NT2/D1 (cell line): ENCODE results near the gene HS6ST1.

ENCODE experiments used
- SUZ12 ChIP-seq: IDR thresholded peaks from 2 replicates; pipeline ENCODE4 v1.6.1; 2011; ENCODE audit not compliant: insufficient read length, insufficient read depth; ENCODE audit errors: extremely low read depth
- ZNF274 ChIP-seq: IDR thresholded peaks from 2 replicates; pipeline ENCODE4 v1.6.1; 2011; ENCODE audit warnings: mild to moderate bottlenecking, low read depth, low read length

- TF ChIP-seq ZNF274: no peak
- TF ChIP-seq SUZ12: no peak
Observed at GRCh38 chr2:128362176-128362888, 43.7 kb upstream of the HS6ST1 start.
